ENCODE measurements around the gene BMP10.

DNA sequence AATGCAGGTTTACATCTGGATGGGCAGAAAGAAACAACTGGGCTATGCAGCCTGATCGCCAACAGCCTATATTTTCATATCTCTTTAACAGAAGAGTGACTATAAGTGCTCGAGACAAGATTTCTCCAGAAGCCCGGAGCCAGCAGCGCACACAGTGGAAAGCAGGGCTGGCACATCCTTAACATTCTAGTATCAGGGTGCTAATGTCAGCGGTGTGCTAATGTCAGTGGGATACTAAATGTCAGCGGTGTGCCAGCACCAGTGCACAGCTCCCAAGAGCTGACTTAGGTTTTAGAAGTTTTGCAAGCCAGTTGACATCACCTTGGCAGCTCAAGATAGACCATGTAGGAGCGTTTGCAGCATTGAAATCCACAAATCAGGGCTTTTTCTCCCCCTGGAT is 8.3 kb downstream of the BMP10 start:
- TF ChIP-seq, protein P1, sequence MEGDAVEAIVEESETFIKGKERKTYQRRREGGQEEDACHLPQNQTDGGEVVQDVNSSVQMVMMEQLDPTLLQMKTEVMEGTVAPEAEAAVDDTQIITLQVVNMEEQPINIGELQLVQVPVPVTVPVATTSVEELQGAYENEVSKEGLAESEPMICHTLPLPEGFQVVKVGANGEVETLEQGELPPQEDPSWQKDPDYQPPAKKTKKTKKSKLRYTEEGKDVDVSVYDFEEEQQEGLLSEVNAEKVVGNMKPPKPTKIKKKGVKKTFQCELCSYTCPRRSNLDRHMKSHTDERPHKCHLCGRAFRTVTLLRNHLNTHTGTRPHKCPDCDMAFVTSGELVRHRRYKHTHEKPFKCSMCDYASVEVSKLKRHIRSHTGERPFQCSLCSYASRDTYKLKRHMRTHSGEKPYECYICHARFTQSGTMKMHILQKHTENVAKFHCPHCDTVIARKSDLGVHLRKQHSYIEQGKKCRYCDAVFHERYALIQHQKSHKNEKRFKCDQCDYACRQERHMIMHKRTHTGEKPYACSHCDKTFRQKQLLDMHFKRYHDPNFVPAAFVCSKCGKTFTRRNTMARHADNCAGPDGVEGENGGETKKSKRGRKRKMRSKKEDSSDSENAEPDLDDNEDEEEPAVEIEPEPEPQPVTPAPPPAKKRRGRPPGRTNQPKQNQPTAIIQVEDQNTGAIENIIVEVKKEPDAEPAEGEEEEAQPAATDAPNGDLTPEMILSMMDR (conservative IDR thresholded peaks at IDR 0.05; ENCODE audit: low read depth, low read length), result no peak
- no peak for TF ChIP-seq EZH2 (IDR thresholded peaks at IDR 0.05; ENCODE audit: low read length, unreplicated experiment)
- no peak for TF ChIP-seq EZH2phosphoT487 (IDR thresholded peaks at IDR 0.05; ENCODE audit: borderline replicate concordance, low read length)

Data from PC-3 (cell line).